ENCODE results near the gene PLA2G7. TPM values are rescaled to one million over a fixed set of nuclear protein-coding genes. Genes with fewer than 3 reads are reported as not detected.

Gene PLA2G7
- total RNA-seq, 1 experiment from 2014 or later, result 1.7 TPM

DNA sequence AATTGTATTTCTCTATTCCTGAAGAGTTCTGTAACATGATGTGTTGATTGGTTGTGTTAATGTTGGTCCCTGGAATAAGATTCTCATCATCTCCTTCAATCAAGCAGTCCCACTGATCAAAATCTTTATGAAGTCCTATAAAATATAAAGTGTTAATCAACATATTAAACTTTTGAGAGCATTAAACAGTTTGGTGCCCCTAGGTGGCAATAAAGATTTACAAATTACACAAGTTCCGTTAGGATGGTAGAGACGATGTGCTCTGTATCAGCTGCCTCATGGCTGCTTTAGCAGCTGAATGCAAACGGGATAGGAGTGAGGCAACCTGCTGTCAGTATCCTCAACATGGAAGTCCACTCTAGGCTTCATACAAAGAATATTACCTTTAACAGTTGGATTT, 30.6 kb downstream of the PLA2G7 start:
- no peak overlapping the region for H2BK12ac ChIP-seq (ENCODE audit: insufficient read length, low read depth, low read length)
- no peaks in the 10 kb centered on the region for H3K79me1 ChIP-seq (ENCODE audit: insufficient read depth, low read depth, low read length, poor library complexity, severe bottlenecking)
- H3K4me1 ChIP-seq (ENCODE audit: insufficient read depth, low read length), result no peaks in the 10 kb centered on the region
- H3K4me3 Mint-ChIP-seq, result no peak overlapping the region
- no peak overlapping the region for H3K56ac ChIP-seq (ENCODE audit: insufficient read length, low read depth, low read length)
- H3K23me2 ChIP-seq (ENCODE audit: insufficient read length, low read depth, low read length, poor library complexity, severe bottlenecking), result no peaks in the 10 kb centered on the region
- H2AFZ ChIP-seq (ENCODE audit: low read length), result no peak overlapping the region
- H3K27ac ChIP-seq (ENCODE audit: insufficient read length, low read depth, low read length), result no peak overlapping the region
- H3K27me3 ChIP-seq (ENCODE audit: insufficient read depth, low read length), result no peaks in the 10 kb centered on the region
- no CpG with 5 or more reads among the region's 3 CpGs for WGBS (ENCODE audit: extremely low coverage, insufficient read length, low lambda C conversion rate)
- H3K4me2 ChIP-seq (ENCODE audit: insufficient read depth, insufficient read length, low read length), result no peak overlapping the region
- no peak overlapping the region for H3K23ac ChIP-seq (ENCODE audit: insufficient read length, low read depth, low read length)
- no peaks in the 10 kb centered on the region; the same call in 1 of the 2 replicates for H3K27me3 Mint-ChIP-seq (ENCODE audit: low read depth)
- no peak overlapping the region for H4K5ac ChIP-seq (ENCODE audit: insufficient read length, low read depth, low read length)
- TF ChIP-seq, protein P1, sequence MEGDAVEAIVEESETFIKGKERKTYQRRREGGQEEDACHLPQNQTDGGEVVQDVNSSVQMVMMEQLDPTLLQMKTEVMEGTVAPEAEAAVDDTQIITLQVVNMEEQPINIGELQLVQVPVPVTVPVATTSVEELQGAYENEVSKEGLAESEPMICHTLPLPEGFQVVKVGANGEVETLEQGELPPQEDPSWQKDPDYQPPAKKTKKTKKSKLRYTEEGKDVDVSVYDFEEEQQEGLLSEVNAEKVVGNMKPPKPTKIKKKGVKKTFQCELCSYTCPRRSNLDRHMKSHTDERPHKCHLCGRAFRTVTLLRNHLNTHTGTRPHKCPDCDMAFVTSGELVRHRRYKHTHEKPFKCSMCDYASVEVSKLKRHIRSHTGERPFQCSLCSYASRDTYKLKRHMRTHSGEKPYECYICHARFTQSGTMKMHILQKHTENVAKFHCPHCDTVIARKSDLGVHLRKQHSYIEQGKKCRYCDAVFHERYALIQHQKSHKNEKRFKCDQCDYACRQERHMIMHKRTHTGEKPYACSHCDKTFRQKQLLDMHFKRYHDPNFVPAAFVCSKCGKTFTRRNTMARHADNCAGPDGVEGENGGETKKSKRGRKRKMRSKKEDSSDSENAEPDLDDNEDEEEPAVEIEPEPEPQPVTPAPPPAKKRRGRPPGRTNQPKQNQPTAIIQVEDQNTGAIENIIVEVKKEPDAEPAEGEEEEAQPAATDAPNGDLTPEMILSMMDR (conservative IDR thresholded peaks at IDR 0.05), result peak; percentile 36; the same call in 2 of the 3 replicates
- H2BK120ac ChIP-seq (ENCODE audit: low read depth, low read length, poor library complexity, severe bottlenecking), result no peak overlapping the region
- no peak overlapping the region for H3K18ac ChIP-seq (ENCODE audit: insufficient read length, low read depth, low read length)
- H3K9me3 ChIP-seq (ENCODE audit: control insufficient read depth, low read depth, low read length), result no peaks in the 10 kb centered on the region
- no peak overlapping the region for H2BK15ac ChIP-seq (ENCODE audit: low read depth, low read length)
- H4K91ac ChIP-seq (ENCODE audit: insufficient read length, low read depth, low read length), result no peak overlapping the region
- H3K36me3 Mint-ChIP-seq (ENCODE audit: insufficient read depth in 1 of 3, low read depth in 3 of 3), result no peaks in the 10 kb centered on the region
- no peak for DNase-seq
- H3K4me1 Mint-ChIP-seq, result peaks cover 0 to 4% of the 10 kb centered on the region in 2 experiments; a peak in 1 of 4 replicates
- no peak overlapping the region for H3K27ac Mint-ChIP-seq
- no peaks in the 10 kb centered on the region for H3K79me2 ChIP-seq (ENCODE audit: insufficient read depth, low read length)
- H4K20me1 ChIP-seq (ENCODE audit: control insufficient read depth, insufficient read depth, insufficient read length), result no peaks in the 10 kb centered on the region
- H3K9me3 Mint-ChIP-seq, result no peaks in the 10 kb centered on the region
- H2AK5ac ChIP-seq (ENCODE audit: insufficient read length, low read length), result no peak overlapping the region
- H3T11ph ChIP-seq (ENCODE audit: low read length), result no peak overlapping the region
- no peak overlapping the region for H2BK20ac ChIP-seq (ENCODE audit: low read depth, low read length, poor library complexity, severe bottlenecking)
- no peak overlapping the region for H3K4ac ChIP-seq (ENCODE audit: low read depth, low read length)
- H2BK5ac ChIP-seq (ENCODE audit: insufficient read length, low read length), result no peak overlapping the region
- H4K8ac ChIP-seq (replicated peaks; ENCODE audit: insufficient read length, low read depth, low read length), result no peak overlapping the region
- no peak overlapping the region for H3K9ac ChIP-seq (ENCODE audit: extremely low read depth, insufficient read length, low read length)
- no peak overlapping the region for H3K14ac ChIP-seq (ENCODE audit: insufficient read depth, low read length)
